GM21526 (cell line): ENCODE data around the gene APC2.

Source experiments
- ATAC-seq: cut with Tn5 transposase; IDR thresholded peaks from one replicate; pipeline ENCODE4 v1.9.1; 2021; ENCODE audit warnings: moderate library complexity; ENCODE audit not compliant: unreplicated experiment, low FRiP score

Gene APC2

DNA sequence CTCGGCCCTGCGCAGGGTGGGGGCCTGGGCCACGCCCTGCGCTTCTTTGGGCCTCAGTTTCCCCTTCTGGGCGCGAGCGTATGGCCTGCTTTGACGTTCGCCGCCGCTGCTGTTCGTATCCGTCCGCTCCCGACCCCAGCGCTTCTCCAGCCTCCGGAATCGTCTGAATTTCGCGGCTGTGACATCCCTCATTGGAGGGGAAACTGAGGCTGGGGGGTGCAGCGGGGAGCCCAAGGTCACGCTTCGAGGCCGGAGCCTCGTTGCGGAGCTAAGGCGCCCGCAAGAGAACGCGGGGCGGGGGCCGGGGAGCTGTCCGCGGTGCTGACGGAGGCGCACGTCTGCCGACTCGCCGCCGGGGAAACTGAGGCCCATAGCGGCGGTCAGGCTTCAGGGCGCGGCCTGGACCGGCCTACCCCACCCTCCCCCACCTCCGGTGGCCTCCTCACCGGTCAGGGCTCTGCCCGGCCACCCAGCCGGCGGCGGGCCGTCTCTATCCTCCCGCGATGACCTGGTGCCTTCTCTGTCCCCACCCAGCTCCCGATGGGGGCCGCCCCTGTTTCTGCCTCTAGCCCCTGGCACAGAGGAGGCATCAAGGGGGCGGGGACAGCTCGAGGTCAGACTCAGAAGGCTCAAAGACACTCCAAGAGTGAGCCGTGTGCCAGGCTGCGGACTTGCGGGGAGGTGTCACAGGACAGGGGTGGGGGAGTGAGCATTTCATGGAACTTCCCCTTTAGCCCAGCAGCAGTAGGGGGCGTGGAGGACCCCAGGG, 3.0 kb upstream of the APC2 start:
- ATAC-seq, result no peak

DNA sequence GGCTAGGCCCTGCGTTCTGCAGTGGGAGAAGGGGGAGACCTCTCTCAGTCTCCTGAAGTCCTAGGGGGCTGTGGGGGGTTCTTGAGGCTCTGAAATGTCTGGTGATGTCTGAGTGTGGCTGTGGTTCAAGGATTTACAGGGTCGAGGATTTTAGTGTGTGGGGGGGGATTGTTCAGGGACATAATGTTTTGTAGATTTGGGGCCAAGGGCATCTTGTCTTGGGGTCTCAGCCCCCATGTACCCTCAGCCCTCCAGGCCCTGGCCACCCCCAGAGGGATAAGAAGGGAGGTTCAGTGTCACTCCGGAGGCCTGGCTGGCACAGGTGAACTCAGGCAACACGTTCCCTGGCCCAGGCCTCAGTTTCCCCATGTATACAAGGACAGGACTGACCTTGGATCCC, 2.4 kb upstream of the APC2 start:
- ATAC-seq, result no peak

DNA sequence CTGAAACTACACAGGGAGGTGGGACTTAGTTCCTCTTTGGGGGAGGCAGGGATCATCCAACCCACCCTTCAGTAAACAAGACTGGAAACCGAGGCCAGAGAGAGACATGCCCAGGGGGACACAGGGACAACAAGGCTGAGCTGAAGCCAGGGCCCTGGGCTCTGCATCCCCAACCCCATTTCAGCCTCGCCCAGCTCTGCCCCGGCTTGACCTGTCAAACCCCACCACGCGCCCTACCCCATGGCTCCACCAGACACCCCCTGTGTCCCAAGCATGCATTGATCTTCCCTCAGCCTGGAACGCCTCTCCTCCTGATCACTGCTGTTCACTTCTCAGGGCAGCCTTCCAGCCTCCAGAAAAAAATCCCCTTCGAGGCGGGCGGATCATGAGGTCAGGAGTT, 2.0 kb upstream of the APC2 start:
- ATAC-seq, result no peak

DNA sequence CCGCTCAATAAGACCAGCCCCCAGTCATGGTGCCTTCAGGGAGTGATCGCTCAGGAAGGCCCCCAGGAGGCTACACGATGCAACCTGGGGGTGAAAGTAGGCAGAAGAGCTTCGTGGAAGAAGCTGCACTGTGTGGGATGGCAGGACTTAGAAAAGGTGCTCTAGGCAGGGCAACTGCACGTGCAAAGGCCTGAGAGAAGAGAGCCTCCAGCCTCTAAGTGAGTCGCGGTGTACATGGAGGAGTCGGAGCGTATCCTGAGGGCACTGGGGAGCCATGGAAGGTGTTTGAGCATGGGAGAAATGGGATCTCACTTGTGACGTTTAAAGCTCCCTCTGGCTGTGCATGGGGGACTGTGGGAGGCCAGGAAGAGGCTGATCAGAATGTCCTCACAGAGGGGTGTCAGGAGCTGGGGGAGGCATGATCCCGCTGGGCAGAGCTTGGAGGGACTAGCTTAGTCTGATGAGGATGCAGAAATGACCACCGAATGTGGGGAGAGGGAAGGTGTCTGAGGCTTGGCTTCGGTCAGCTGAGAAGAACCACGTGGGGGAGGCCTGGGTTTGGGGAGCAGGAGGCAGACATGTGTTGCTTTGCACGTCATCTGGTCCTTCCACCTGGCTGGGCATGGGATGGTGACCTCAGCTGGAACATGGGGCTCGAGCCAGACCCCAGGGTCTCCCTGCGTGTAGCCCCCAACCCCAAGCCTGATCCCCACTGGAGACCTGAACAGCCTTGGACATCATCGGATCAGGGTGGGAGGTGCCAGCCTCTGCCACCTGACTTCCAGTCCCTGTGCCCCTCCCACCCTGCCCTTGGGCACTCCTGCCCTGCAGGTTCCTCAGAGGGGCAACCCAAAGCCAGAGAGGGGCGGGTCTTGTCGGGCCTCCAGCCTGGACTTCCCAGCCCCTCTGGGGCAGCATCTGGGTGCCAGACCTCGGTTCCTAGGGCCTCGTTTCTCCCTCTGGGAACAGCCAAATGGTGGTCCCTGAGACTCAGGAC, 1.1 kb downstream of the APC2 start:
- no peak for ATAC-seq

DNA sequence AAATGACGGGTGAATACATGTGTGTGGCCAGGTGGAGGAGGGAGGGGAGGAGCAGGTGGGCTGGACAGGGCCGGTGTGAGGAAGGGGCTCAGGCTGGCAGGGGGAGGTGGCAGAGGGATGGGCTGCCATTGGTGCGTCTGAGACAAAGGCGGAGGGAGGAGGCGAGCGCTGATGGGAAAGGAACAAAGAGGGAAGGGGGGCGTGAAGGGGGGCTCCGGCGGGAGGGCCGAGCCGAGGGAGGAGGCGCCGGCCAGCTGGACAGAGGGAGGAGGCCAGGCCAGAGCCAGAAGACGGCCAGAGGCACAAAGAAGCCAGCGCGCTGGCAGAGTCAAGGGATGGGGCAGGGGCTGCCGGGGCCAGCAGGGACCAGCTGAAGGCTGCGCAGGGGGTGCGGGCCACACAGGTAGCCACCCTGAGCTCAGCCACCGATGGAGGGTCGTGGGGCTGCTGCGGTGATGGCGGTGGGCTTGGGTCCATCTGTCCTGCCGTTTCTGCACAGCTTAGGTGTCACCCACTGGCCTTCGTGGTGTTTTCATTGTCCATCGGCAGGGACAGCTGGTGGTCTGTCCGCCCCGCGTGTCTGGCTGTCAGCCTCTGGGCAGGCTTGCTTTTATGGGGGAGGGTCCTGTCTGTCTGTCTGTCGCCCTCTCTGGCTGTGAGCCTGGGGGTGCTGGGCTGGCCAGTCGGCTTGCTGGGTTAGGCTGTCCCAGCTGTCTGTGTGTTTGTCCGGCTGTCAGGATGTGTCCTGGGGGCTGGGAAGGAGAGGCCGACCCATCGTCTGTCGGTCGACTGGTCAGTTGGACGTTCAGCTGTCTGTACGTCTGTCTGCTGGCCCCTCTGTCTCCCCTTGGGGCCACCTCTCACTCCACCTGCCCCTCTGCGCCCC, 2.2 kb downstream of the APC2 start:
- ATAC-seq, result no peak

DNA sequence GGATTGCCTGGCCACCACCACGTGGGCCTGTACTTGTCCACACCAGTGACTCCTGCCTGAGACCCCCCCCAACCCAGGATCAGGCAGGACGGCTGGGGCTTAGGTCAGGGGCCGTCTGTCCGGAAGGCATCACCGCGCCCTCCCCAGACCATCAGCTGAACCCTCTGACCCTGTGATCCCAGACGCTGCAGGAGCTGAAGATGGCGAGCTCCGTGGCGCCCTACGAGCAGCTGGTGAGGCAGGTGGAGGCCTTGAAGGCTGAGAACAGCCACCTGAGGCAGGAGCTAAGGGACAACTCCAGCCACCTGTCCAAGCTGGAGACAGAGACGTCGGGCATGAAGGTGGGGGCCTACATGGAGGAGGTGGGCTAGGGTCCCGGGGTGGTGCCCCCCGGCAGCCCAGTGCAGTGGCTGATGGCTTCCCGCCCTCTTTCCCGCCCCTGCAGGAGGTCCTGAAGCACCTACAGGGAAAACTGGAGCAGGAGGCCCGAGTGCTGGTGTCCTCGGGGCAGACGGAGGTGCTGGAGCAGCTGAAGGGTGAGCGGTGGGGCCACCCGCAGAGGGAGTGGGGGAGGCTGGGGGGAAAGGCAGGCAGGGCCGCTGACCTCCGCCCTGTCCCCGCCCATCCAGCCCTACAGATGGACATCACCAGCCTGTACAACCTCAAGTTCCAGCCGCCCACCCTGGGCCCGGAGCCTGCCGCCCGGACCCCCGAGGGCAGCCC, 3.0 kb downstream of the APC2 start:
- ATAC-seq, result no peak

DNA sequence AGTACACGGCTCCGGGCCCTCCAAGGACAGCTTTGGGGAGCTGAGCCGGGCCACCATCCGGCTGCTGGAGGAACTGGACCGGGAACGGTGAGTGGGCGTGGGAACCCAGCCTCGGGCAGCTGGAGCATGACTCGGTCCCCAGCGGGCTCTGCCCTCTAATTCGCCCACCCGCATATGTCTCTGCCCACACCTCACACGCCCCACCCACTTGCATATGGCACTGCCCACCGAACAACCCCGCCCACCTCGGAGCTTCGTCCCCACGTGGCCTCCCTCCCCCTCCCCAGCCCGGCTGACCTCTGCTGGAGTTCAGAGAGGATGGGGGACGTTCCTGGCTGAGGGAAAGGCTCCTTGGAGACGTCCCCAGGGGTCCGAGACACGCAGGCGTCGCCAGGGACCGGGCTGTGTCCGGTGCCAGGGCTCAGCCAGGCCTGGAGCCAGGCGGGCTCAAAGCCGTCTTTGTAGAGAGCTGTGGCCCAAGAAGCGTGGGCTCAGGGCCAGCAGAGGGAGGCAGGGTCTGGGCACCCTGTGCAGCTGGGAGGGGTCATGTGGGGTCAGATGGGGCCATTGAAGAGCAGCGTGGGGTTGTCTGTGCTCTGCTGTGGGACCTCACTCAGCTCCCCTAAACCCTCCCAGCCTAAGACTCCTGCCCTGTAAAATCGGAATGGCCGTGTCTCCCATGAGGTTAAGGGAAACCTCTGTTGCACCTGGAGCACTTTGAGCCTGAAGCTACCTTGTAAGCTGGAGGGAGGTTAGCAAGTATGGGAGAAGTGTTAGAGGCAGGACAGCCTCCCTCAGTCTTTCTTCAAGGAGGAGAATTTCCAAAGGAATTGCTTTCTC, 3.8 kb downstream of the APC2 start:
- ATAC-seq, result no peak

DNA sequence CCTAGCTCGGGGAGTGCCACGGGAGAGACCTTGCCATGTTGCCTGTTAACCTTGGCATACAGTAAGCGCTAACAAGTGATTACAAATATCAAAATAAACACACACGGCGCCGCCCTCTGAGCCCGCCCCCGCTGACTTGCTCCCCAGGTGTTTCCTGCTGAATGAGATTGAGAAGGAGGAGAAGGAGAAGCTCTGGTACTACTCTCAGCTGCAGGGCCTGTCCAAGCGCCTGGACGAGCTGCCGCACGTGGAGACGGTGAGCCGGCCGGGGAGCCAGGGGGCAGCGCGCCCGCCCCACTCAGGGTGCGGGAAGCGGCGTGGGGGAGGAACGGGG, 5.0 kb downstream of the APC2 start:
- ATAC-seq, result no peak

DNA sequence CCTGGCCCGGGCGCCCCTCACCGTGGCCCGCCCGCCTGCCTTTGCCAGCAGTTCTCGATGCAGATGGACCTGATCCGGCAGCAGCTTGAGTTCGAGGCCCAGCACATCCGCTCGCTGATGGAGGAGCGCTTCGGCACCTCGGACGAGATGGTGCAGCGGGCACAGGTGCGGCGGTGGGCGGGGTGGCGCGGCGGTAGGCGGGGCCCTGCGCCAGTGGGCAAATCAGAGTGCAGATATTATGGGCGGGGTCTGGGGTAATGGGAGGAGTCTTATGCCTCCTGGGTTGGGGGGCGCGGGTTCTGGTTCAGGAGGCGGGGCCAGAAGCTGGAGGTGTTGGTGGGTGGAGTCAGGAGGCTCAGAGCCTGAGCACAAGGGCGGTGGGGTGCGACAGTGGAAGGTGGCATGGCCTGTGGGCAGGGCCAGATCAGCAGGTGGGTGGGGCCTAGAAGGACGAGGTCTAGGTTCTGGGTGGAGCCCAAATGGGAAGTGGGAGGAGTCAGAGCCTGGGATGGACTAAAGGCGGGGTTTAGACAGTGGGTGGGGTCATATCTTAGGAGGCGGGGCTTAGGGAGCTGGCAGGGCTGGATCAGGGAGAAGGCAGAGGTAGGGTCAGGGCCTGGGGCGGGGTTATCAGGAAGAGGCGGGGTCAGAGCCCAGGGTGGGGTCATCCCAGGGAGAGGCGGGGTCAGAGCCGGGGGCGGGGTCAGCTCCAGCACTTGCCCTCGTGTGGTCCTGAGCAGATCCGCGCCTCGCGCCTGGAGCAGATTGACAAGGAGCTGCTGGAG, 5.6 kb downstream of the APC2 start:
- no peak for ATAC-seq

DNA sequence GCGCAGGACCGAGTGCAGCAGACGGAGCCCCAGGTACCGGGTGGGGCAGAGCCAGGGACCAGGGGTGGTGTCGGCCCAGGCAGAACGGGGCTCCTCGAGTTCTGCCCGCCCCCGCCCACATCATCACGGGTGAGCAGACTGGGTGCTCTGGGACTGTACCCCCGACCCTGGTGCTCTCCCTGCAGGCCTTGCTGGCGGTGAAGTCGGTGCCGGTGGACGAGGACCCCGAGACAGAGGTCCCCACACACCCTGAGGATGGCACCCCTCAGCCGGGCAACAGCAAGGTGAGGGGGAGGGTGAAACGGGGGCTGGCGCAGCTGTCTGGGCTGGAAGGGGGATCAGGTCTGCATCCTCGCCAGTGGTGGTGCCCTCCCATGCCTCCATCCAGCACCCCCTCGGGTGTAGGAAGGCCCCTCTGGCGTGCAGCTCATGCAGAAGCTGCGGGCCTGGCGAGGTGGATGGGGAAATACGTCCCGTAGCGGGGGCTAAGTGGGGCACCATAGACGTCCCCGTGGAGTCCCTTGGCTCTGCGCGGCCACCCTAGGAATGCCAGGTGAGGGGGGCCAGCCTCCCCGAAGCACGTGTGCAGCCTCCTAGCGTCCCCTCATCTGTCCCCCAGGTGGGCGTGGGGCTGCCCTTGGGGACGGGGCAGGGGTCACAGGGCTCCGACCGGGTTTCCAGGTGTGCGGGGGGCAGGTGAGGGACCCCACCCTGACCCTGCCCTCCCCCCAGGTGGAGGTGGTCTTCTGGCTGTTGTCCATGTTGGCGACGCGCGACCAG, 6.4 kb downstream of the APC2 start:
- ATAC-seq, result no peak

DNA sequence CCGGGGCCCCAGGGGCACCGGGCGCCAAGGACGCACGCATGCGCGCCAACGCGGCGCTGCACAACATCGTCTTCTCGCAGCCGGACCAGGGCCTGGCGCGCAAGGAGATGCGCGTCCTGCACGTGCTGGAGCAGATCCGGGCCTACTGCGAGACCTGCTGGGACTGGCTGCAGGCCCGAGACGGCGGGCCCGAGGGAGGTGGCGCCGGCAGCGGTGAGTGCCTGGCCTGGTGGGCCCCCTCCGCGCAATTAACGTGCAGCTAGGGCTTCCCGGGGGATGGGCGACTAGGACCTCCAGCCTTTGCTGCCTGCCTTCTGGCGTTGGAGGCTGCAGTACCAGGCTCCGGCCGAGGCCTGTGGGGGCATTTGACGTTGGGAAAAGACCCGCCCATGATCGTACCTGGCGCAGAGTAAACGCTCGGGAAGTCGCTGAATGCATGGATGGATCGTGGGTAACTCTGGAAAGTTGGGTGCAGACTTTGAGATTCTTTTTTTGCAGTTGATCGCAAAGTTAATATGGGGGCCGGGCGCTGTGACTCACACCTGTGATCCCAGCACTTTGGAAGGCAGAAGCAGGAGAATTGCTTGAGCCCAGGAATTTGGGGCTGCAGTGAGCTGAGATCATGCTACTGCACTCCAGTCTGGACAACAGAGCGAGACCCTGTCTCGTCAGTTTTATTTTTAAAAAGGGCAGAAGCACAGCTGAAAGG, 7.3 kb downstream of the APC2 start:
- no peak for ATAC-seq

DNA sequence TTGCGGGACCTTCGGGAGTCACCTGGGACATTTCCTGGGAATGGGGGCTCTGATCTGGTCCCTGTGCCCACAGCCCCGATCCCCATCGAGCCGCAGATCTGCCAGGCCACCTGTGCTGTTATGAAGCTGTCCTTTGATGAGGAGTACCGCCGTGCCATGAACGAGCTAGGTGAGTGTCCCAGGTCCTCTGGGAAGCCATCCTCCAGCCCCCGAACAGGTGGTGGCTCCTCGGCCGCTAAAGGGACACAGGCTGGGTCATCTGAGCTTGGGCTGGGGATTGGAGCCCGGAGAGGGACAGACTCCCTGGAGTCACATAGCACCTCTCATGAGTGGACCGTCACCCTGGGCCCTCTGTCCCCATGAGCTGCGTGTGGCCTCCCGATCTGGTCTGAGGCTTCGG, 8.0 kb downstream of the APC2 start:
- no peak for ATAC-seq

DNA sequence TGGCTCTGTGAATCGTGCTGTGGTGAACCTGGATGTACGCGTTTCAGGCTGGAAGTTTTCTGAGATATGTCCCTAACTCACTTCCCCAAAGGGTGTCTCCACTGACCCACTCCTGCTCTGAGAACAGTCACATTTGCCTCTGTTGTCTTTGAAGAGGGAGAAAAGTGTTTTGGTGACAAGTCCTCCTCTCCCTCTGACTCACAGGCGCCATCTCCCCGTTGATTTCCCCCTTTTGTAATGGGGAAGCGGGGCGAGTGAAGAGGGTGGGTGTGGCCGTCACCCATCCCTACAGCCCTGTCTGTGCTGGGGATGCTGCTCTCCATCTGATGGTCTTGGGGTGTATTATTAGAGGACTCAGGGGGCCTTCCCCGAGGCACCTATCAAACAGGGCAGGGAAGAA, 9.6 kb downstream of the APC2 start:
- no peak for ATAC-seq

DNA sequence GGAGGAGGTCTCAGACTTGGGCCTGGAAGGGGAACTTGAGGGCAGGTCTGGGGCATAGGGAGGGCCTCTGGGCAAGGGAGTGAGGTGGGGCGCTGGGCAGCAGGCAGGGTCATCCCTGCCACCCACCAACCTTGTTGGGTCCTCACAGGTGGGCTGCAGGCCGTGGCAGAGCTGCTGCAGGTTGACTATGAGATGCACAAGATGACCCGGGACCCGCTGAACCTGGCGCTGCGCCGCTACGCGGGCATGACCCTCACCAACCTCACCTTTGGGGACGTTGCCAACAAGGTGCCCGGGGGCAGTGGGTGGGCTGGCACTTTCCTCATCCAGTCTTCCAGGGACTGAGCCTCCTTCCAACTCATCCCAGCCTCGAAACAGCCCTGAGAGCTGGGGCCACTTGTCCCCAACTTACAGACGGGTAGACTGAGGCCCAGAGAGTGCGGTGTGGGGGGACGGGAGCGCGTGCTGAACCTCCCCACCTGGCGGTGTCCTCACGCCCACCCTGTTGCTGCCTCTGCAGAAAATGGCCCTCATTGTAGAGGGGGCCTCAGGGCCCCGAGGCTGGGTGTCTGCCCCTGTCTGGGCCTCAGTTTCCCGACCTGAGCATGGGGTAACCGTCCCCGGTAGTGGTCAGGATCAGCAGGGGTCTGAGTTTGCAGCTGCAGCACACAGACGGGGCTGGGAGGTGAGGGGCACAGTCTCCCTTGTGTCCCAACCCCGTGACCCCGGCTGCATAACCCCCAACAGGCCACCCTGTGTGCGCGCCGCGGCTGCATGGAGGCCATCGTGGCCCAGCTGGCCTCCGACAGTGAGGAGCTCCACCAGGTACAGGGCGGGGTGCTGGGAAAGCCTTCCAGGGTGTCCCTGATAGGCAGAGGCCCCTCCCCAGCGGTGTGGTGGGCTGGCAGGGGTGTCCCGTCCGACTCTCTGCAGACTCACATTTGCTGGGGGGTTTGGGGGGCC, 10.4 kb downstream of the APC2 start:
- ATAC-seq, result no peak

DNA sequence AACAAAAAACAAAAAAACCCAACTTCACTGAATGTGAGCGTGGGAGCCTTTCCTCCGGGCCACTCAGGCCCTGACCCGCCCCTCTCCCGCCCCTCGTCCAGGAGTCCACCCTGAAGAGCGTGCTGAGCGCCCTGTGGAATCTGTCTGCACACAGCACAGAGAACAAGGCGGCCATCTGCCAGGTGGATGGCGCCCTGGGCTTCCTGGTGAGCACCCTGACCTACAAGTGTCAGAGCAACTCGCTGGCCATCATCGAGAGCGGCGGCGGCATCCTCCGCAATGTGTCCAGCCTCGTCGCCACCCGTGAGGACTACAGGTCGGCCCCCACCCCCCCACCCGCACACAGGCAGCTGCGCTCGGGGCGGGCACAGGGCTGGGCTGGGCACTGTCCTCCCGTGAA, 11.9 kb downstream of the APC2 start:
- no peak for ATAC-seq
